HUES6 (cell line): ENCODE results near the gene DYNC1H1.
"Not testable (repeated sequence)": the region's sequence is repeated elsewhere in the genome, so short reads cannot be mapped to it uniquely, and the experiment has no call there.

Experiments
- H3K27ac ChIP-seq: 2 replicates; pipeline ENCODE4 v1.7.0; 2013; ENCODE audit warnings: low read depth, mild to moderate bottlenecking, low read length, inconsistent platforms
- H3K27me3 ChIP-seq: 2 replicates; pipeline ENCODE4 v1.6.1; 2013; ENCODE audit warnings: low read length; ENCODE audit not compliant: control insufficient read depth, insufficient read depth
- H3K36me3 ChIP-seq: 2 replicates; pipeline ENCODE4 v1.6.1; 2013; ENCODE audit warnings: low read length; ENCODE audit not compliant: control insufficient read depth, insufficient read depth
- H3K4me1 ChIP-seq: 2 replicates; pipeline ENCODE4 v1.6.1; 2013; ENCODE audit warnings: low read length; ENCODE audit not compliant: control insufficient read depth, insufficient read depth
- H3K4me3 ChIP-seq: 2 replicates; pipeline ENCODE4 v1.5.1; 2013; ENCODE audit warnings: low read depth, low read length
- H3K9ac ChIP-seq: one replicate; pipeline ENCODE4 v1.6.1; 2013; ENCODE audit warnings: mild to moderate bottlenecking, low read length
- H3K9me3 ChIP-seq: 2 replicates; pipeline ENCODE4 v1.6.1; 2013; ENCODE audit warnings: low read depth, low read length; ENCODE audit not compliant: control insufficient read depth, insufficient read depth

The DYNC1H1 gene

DNA sequence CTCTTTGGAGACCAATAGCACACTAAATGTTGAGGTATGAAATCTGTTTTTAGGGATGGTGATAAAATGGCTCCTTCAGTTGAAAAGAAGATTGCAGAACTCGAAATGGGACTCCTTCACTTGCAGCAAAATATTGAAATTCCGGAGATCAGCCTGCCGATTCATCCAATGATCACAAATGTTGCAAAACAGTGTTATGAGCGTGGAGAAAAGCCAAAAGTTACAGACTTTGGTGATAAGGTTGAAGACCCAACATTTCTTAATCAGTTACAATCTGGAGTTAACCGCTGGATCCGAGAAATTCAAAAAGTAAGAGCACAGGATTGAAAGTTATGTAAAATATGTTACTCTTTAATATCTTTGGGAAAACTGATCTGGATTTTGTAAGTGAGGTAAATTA, 15.3 kb downstream of the DYNC1H1 start:
- no peaks in the 10 kb centered on the region for H3K9me3 ChIP-seq
- no peak overlapping the region for H3K4me3 ChIP-seq
- no peaks in the 10 kb centered on the region for H3K4me1 ChIP-seq
- H3K27me3 ChIP-seq = no peaks in the 10 kb centered on the region
- H3K36me3 ChIP-seq = peaks cover 89% of the 10 kb centered on the region
- no peak overlapping the region for H3K27ac ChIP-seq
- no peak overlapping the region for H3K9ac ChIP-seq

DNA sequence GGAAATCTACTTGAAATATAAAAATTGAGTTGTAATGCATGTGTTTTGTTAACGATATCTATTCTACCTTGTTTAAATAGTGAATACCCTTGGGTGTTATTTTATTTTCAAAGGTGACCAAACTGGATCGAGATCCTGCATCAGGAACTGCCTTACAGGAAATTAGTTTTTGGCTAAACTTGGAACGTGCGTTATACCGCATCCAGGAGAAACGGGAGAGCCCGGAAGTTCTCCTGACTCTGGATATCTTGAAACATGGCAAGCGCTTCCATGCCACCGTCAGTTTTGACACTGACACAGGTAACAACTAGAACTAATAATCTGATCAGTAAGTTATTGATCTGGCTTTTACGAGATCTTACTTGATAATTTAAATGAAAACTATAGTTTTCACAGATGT, 15.9 kb downstream of the DYNC1H1 start:
- Histone ChIP-seq H3K9me3 (no peaks in the 10 kb centered on the region), H3K27ac (no peak overlapping the region), H3K9ac (no peak overlapping the region), H3K27me3 (no peaks in the 10 kb centered on the region), H3K4me1 (no peaks in the 10 kb centered on the region), H3K36me3 (peaks cover 86% of the 10 kb centered on the region), H3K4me3 (no peak overlapping the region)

GRCh38 chr14:101980700-101981099, 16.3 kb downstream of the DYNC1H1 start:
- Histone ChIP-seq H3K27me3 (no peaks in the 10 kb centered on the region), H3K4me1 (no peaks in the 10 kb centered on the region), H3K27ac (no peak overlapping the region), H3K4me3 (no peak overlapping the region), H3K36me3 (peaks cover 86% of the 10 kb centered on the region), H3K9ac (no peak overlapping the region), H3K9me3 (no peaks in the 10 kb centered on the region)

GRCh38 chr14:101982621-101983020, 18.2 kb downstream of the DYNC1H1 start:
- no peaks in the 10 kb centered on the region for H3K9me3 ChIP-seq
- H3K4me3 ChIP-seq = no peak overlapping the region
- no peaks in the 10 kb centered on the region for H3K4me1 ChIP-seq
- H3K9ac ChIP-seq = no peak overlapping the region
- H3K27ac ChIP-seq = no peak overlapping the region
- no peaks in the 10 kb centered on the region for H3K27me3 ChIP-seq
- H3K36me3 ChIP-seq = peaks cover 89% of the 10 kb centered on the region

GRCh38 chr14:101984831-101985230, 20.5 kb downstream of the DYNC1H1 start:
- H3K9ac ChIP-seq, H3K27ac ChIP-seq, H3K9me3 ChIP-seq, H3K27me3 ChIP-seq, H3K4me3 ChIP-seq, H3K4me1 ChIP-seq: not testable (repeated sequence)
- peaks cover 89% of the 10 kb centered on the region for H3K36me3 ChIP-seq

DNA sequence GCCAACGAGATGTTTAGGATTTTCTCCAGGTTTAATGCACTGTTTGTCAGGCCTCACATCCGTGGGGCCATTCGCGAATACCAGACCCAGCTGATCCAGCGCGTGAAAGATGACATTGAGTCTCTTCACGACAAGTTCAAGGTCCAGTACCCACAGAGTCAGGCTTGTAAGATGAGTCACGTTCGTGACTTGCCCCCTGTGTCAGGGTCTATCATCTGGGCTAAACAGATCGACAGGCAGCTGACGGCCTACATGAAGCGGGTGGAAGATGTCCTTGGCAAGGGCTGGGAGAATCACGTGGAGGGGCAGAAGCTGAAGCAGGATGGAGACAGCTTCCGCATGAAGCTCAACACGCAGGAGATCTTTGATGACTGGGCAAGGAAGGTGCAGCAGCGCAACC, 21.6 kb downstream of the DYNC1H1 start:
- Histone ChIP-seq H3K36me3 (peaks cover 87% of the 10 kb centered on the region), H3K27ac (no peak overlapping the region), H3K4me1 (no peaks in the 10 kb centered on the region), H3K27me3 (no peaks in the 10 kb centered on the region), H3K9me3 (no peaks in the 10 kb centered on the region), H3K4me3 (no peak overlapping the region), H3K9ac (no peak overlapping the region)

- no peaks in the 10 kb centered on the region for H3K27me3 ChIP-seq
- H3K27ac ChIP-seq = no peak overlapping the region
- no peak overlapping the region for H3K9ac ChIP-seq
- H3K9me3 ChIP-seq = no peaks in the 10 kb centered on the region
- H3K4me1 ChIP-seq = no peaks in the 10 kb centered on the region
- H3K36me3 ChIP-seq = peaks cover 87% of the 10 kb centered on the region
- H3K4me3 ChIP-seq = no peak overlapping the region
Observed at GRCh38 chr14:101986953-101987352, 22.6 kb downstream of the DYNC1H1 start.

- Histone ChIP-seq H3K36me3 (peaks cover 90% of the 10 kb centered on the region), H3K4me3 (no peak overlapping the region), H3K27ac (no peak overlapping the region), H3K4me1 (no peaks in the 10 kb centered on the region), H3K9ac (no peak overlapping the region), H3K9me3 (no peaks in the 10 kb centered on the region), H3K27me3 (no peaks in the 10 kb centered on the region)
Observed at GRCh38 chr14:101988377-101988776, 24.0 kb downstream of the DYNC1H1 start.

- Histone ChIP-seq H3K27me3 (no peaks in the 10 kb centered on the region), H3K9me3 (no peaks in the 10 kb centered on the region), H3K4me3 (no peak overlapping the region), H3K9ac (no peak overlapping the region), H3K27ac (no peak overlapping the region), H3K36me3 (peaks cover 94% of the 10 kb centered on the region), H3K4me1 (no peaks in the 10 kb centered on the region)
Observed at GRCh38 chr14:101991352-101991751, 27.0 kb downstream of the DYNC1H1 start.

GRCh38 chr14:101992708-101993107, 28.3 kb downstream of the DYNC1H1 start:
- Histone ChIP-seq H3K9me3 (no peaks in the 10 kb centered on the region), H3K4me3 (no peak overlapping the region), H3K36me3 (peaks cover 94% of the 10 kb centered on the region), H3K4me1 (no peaks in the 10 kb centered on the region), H3K27ac (no peak overlapping the region), H3K27me3 (no peaks in the 10 kb centered on the region), H3K9ac (no peak overlapping the region)

DNA sequence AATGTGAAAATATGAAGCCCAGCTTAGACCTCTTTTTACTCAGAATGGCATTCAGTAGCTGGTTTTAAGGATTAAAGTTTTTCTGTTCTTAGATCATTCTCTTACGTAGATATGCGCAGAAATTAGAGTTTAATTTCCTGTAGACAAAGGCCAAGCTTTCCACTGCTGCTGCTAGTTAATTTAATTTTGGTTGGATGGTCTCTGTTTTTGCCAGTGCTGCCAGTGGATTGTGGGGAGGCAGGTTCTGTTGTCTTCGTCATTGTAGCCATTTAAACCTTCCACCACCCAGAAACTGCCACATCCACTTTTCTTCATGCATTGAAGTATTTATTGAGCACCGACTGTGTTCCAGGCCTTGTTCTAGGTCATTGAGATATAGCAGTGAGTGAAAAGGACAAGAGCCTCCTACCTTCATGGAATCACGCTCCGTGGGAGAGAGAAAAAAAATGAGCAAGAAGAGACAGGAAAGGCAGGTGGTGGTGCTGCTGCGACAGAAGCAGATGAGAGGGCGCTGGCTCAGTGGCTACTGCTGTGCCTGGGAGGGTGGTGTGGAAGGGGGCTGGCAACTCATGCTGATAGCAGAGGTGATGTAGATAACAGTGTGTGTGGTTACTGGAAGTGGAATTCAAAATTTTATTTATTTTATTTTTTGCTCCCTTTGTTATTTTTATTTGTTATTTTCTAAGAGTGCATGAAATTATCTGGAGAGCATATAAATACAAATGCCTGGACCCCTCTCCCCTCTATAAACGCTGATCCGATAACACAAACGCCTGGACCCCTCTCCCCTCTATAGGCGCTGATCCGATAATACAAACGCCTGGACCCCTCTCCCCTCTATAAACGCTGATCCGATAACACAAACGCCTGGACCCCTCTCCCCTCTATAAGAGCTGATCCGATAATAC, 33.3 kb downstream of the DYNC1H1 start:
- no peak overlapping the region for H3K27ac ChIP-seq
- no peak overlapping the region for H3K4me3 ChIP-seq
- H3K36me3 ChIP-seq = peaks cover 91% of the 10 kb centered on the region
- no peaks in the 10 kb centered on the region for H3K4me1 ChIP-seq
- no peaks in the 10 kb centered on the region for H3K27me3 ChIP-seq
- no peak overlapping the region for H3K9ac ChIP-seq
- no peaks in the 10 kb centered on the region for H3K9me3 ChIP-seq
